Measurements from ENCODE around the gene IDUA.

DNA sequence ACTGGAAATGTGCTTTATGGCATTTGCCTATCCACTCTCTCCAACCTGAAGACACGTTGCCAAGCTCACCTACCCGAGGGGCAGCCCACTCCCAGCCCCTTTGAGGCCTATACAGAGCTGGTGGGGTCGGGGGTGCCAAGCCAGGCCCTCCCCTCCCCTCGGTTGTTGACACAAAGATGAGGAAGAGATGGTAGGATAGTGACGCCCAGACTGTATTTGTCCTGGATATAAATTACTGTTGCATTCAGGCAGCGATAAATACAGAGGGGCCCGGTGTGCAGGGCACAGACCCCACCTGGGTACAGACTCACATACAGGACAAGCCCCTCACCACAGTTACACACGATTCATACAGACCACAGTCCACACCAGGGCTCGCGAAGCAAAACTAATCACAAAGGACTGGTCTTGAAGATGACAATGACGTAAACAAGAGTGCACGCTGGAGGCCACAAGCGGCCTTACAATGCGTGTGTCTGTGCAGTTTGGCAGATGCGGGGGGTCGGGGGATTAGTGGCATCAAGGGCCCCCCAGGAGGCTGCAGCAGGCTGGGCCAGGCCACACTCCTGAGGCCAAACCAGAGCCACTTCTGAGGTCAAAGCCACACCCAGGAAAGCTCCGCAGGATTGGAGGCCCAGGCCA lies 28.0 kb upstream of the IDUA start:
- TF ChIP-seq POLR2AphosphoS5 (IDR thresholded peaks at IDR 0.05) = no peak
- TF ChIP-seq, protein P1, sequence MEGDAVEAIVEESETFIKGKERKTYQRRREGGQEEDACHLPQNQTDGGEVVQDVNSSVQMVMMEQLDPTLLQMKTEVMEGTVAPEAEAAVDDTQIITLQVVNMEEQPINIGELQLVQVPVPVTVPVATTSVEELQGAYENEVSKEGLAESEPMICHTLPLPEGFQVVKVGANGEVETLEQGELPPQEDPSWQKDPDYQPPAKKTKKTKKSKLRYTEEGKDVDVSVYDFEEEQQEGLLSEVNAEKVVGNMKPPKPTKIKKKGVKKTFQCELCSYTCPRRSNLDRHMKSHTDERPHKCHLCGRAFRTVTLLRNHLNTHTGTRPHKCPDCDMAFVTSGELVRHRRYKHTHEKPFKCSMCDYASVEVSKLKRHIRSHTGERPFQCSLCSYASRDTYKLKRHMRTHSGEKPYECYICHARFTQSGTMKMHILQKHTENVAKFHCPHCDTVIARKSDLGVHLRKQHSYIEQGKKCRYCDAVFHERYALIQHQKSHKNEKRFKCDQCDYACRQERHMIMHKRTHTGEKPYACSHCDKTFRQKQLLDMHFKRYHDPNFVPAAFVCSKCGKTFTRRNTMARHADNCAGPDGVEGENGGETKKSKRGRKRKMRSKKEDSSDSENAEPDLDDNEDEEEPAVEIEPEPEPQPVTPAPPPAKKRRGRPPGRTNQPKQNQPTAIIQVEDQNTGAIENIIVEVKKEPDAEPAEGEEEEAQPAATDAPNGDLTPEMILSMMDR (IDR thresholded peaks at IDR 0.05) = no peak
- no peak for TF ChIP-seq POLR2A (IDR thresholded peaks at IDR 0.05)
